HG03378 (cell line): ENCODE data around the gene UBR3.

Source experiments
- ATAC-seq: cut with Tn5 transposase; IDR thresholded peaks from one replicate; pipeline ENCODE4 v1.9.1; 2021; ENCODE audit warnings: mild to moderate bottlenecking, moderate library complexity; ENCODE audit not compliant: unreplicated experiment

The UBR3 gene

DNA sequence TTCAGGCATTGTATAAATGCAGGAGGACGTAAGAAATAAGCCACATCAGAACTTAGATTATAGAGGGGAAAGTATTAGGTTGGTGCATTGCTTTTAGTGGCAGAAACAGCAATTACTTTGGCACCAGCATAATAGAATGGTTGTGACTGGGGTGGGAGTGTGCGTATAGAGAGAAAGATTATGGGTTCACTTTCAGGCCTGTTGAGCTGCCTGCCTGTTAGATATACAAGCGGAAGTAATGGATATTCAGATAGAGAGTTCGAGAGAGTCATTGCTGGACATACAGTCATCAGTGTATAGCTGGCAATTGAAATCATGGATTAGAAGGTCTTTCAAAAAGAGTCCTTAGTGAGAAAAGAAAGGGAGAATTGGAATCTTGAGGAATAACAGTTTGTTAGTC is 211.5 kb downstream of the UBR3 start:
- ATAC-seq, result no peak

DNA sequence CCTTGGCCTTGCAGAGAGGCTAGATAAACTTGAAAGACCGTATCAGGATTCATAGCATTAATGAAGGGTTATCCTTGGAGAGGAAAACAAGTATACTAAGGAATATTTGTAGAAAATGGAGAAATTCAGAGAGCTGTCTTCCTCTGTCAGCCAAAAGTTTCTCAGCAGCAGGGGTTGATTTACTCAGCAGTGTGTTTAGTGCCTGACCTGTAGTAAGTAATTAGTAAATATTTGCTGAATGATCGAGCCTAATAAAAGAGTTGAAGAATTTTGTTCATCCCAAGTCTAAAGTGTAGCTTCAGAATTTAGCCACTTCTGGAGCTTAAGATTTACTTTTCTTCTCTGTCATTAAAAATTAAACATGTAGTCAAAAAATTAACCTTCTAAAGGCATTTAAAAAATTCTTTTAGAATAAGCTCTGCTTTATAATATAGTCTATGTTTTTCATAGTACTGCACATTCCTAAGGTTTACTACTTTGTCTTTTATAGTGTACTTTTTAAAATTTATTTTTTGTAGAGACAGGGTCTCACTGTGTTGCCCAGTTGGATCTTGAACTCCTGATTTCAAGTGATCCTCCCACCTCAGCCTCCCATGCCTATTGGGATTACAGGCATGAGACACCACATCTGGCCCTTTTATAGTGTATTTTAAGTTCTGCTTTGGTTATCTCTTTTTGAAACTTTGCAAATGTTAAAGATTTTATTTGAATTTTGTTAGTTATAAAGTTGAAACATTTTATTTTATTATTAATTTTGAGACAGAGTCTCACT is 212.3 kb downstream of the UBR3 start:
- ATAC-seq, result no peak

DNA sequence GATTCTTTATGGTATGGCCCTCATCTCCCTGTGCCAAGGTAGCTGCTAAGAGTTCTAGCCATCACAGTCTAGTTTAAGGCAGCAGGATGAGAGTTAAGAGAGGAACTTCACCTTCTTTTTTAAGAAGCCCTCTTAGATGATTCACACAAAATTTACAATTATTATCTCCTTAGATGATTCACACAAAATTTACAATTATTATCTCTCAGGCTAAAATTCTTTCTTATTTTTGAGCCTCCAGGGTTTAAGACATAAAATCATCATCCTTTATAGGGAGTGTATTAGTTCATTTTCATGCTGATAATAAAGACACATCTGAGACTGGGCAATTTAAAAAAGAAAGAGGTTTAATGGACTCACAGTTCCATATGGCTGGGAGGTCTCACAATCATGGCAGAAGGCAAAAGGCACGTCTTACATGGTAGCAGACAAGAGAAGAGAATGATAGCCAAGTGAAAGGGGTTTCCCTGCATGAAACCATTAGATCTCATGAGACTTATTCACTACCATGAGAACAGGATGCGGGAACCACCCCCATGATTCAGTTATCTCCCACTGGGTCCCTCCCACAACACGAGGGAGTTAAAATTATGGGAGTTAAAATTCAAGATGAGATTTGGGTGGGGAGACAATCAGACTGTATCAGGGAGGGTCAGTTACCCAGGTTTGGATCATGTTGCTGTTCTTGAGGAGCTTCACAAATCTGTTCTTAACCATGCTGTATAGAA is 217.7 kb downstream of the UBR3 start:
- ATAC-seq, result no peak

- no peak for ATAC-seq
Observed at GRCh38 chr2:170047331-170048065, 220.2 kb downstream of the UBR3 start.

DNA sequence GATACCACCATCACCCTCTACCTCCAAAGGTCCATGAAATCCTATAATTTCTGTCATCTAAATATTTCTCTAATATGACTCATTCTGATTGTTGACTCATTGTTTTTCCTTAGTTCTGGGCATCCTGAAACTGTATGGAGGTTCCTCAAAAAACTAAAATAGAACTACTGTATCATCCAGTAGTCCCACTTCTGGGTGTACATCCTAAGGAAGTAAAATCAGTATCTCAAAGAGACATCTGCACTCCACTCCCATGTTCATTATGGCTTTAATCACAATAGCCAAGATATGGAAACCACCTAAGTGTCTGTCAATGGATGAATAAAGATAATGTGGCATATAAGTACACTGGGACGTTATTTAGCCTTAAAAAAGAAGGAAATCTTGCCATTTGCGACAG is 224.9 kb downstream of the UBR3 start:
- no peak for ATAC-seq

DNA sequence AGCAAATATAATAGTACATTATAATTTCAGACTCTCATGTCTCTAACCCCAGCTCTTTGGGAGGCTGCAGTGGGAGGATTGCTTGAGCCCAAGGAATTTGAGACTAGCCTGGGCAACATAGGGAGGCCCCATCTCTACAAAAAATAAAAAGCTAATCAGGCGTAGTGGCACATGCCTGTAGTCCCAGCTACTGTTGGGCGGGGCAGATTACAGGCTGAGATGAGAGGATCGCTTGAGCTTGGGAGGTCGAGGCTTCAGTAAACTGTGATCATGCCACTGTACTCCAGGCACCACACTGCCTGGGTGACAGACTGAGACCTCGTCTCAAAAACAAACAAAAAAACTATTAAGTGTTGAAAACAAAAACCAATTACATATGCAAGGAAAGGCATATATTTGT is 227.7 kb downstream of the UBR3 start:
- ATAC-seq, result no peak

DNA sequence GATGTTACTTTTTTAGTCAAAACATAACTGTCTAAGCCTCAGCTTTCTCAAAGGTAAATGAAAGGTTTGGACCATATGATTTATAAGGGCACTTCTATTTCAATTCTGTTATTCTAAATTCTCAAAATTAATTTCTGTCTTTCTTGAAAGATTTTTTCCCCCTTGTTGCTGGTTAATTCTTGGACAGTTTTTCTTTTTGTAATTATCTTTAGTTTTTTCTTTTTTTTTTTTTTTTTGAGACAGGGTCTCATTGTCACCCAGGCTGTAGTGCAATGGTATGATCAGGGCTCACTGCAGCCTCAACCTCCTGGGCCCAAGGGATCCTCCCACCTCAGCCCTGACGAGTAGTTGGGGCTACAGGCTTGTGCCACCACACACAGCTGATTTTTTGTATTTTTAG is 229.6 kb downstream of the UBR3 start:
- ATAC-seq, result no peak

DNA sequence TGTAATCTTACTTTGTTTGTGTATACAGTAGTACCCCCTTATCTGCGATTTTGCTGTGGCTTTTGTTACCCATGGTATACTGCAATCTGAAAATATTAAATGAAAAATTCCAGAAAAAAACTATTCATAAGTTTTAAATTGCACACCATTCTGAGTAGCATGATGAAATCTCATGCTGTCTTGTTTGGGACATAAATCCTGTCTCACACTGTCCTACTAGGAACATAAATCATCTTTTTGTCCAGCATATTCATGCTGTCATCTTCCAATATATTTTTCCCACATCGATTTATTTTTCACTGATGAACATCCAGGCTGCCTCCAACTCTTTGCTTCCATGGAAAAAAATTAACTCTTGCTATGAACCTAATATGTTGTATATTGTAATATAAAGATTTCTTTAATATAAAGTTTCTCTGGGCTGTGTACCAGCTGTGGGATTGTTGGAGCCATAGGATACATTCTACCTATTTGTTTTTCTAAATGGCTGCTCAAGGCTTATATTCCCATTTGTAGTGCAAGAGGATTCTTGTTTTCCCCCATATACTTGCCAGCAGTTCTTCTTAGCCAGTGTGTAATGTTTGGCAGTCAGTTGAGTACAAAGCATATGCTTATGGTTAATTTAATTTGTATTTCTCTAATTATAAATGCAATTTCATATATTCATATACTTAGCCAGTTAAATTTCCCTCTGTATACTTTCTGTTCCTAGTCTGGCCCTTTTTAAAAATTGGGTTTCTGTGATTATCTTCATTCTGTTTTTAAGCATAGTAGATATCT is 236.4 kb downstream of the UBR3 start:
- ATAC-seq, result no peak

GRCh38 chr2:170070778-170071177 is 243.5 kb downstream of the UBR3 start:
- no peak for ATAC-seq

DNA sequence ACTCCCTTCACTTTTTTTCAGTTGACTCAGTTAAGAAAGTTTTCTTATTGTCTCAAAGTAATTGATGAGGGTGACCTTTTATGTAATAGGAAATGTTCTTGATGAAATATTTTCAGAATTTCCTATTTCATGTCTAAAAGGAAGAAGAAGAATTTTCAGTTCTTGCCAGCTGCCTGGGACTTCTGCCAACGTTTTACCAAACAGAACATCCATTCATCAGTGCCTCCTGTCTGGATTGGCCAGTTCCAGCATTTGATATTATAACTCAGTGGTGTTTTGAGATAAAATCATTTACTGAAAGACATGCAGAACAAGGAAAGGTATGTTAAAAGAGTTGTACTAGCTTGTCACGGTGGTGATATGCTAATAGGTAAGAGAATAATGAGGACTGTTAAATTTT is 246.0 kb downstream of the UBR3 start:
- no peak for ATAC-seq

DNA sequence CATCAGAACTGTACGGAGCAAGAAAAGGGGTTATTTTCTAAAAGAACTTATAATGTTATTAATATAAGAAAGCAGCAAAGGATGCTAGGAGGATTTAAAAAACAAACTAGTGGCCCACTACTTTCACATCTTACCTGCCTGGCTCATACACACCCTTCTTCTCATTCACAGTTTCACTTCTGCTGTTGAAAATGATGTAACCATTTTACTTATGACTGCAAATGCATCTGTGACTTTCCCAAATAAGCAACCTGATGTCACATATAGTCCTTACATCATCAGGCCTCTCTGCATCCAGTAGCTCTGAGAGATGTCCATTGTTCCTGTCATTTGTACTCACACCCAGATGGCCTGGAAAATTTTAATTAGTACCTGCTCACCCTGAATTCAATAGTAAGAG is 248.9 kb downstream of the UBR3 start:
- no peak for ATAC-seq

DNA sequence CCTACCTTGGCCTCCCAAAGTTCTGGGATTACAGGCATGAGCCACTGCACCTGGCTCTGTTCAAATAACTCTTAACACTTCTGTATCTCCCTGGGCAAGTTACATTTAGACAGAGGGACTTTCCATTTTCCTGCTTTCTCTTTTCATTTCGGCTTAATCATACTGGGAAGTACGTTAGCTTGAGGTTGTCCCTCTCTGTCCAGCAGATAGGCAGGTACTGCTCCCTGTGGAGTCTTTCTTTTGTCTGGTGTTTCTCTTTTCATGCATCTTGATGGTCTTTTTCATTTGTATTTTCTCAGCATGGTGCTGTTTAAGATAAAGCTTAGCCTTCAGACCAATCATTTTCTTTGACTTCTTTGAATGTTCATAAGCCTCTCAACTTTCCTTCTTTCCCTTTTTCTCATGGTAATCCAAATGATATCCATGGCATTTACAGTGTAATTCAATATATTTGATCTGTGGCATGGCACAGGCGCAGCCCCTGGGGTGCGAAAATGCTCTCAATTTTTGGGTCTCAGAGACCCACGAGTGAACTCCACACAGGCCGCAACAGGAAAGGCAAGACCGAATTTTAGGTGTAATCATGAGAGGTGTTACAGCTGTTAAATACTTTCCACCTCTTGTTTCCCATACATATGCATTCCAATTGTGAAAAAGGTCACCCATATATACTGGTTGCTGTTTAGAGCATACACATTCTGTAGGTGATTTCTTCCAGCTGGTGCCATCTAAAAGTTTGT is 250.7 kb downstream of the UBR3 start:
- ATAC-seq, result no peak

DNA sequence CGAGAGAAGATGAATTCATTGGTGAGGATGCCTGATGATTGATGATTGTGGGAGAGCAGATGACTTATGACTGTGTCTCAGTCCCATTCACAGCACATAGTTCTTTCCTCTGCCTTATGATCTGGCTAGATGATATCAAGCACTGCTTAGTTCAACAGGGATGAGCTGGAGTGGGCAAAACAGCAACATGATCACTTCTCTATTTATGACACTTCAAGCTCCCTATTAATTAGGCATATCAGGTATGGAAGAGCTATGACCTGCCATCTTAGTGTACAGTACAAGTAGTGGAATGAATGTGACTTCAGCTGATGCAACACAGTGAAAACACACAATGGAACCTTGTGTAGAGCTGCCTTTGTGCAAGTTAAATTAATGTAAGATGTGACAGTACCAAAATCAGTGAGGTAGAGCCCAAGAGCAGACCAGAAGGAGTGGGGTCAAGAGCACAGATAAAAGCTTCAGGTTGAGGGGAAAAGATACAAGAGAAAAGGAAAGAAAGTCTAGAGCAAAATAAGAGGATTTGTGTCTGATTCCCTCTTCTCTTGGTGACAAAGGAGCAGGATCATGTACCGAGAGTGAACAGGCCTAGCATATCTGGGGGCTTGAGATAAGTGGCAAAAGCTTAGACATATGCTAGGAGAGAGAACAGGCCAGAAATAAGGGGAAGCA is 257.7 kb downstream of the UBR3 start:
- no peak for ATAC-seq

DNA sequence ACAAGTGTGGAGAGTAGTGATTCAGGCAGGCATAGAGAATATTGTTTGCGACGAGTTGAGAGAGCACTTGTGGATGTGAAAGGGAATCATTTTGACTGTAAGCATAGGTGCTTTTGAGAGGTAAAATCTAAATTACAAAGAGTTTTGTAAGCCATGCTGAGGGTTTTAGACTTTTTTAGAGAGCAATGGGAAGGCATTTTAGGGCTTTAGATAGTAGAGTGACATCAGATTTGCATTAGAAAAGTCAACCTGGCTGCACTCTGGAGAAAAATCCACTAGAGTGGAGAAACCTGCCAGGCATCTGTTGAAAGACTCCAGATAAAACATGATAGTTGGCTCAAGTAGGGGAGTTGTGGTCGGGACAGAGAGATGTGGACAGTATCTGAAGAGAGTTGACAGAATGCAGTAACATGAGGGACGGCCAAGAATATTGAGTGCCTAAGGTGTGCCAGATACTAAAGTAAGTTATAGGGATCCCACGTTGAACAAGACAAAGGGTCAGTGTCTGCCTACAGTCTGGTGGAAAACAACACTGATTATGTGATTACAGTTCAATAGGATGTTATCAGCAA is 258.9 kb downstream of the UBR3 start:
- ATAC-seq, result no peak

DNA sequence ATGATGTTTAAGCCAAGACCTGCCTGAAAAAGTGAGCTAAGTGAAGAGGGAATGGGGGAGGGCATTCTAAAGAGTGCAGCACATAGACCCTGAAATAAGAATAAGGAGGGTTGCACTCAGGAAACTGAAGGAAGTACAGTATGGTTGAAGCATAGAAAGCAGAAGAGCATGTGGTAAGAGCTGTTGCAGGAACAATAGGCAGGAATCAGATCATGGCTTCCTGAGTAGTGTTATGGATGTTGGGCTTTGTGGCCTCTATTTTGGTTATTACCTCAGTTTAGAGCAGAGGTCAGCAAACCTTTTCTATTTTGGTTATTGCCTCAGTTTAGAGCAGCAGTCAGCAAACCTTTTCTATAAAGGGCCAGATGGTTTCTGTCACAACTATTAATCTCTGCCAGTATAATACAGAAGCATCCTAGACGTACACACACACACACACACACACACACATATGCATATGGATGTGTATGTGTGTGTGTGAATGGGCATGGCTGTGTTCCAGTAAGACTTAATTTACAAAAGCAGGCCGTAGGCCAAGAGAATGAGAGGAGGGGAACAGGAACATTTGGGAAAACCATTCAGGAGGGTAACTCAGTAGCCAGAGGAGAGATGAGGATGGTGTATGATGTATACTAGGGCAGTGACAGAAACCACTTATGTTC is 259.6 kb downstream of the UBR3 start:
- no peak for ATAC-seq

- no peak for ATAC-seq
Observed at GRCh38 chr2:170087413-170087793, 260.1 kb downstream of the UBR3 start.

GRCh38 chr2:170088776-170089175 is 261.5 kb downstream of the UBR3 start:
- ATAC-seq, result no peak

GRCh38 chr2:170090229-170090628 is 263.0 kb downstream of the UBR3 start:
- no peak for ATAC-seq

DNA sequence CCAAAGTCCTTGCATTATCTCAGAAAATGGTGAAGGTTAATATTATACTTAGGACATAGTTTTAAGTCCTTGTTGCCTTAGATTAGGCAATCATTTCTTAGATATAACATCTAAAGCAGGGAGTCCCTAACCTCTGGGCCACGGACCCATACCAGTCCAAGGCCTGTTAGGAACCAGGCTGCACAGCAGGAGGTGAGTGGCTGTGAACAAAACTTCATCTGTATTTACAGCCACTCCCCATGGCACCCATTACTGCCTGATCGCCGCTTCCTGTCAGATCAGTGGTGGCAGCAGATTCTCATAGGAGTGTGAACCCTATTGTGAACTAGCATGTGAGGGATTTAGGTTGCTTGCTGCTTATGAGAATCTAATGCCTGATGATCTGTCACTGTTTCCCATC is 264.2 kb downstream of the UBR3 start:
- ATAC-seq, result no peak
